Endothelial cell of umbilical vein (primary cell): ENCODE data around the gene TEKT1. TPM values are rescaled to one million over a fixed set of nuclear protein-coding genes. Genes with fewer than 3 reads are reported as not detected.

Experiments
- BruUV-seq: library from RNA; stranded (reverse); fragments of 400-500 nt; replicated peaks from 2 replicates; lab custom pipeline; 2021; lab: Mats Ljungman, UMichigan
- CTCF ChIA-PET: fragments of 300-600, 350-600 bp; sonication (Branson Sonifier 250); formaldehyde crosslinking; loops from one replicate; lab custom pipeline; 2021; ENCODE audit warnings: antibody characterized with exemption, inconsistent platforms; lab: Charles Lee
- POLR2A ChIA-PET: fragments of 300-600, 350-600 bp; sonication (Branson Sonifier 250); formaldehyde crosslinking; loops from one replicate; lab custom pipeline; 2021; ENCODE audit warnings: antibody characterized with exemption, inconsistent platforms; lab: Charles Lee
- DNase-seq: peaks from one replicate; pipeline ENCODE4 v3.0.0-alpha.2; 2011; ENCODE audit warnings: low read depth, low spot score
- FAIRE-seq: peaks from 2 replicates; lab custom pipeline; 2011; peaks lifted over from hg19 to GRCh38; lab: Jason Lieb, UNC
- H2AFZ ChIP-seq: 2 replicates; pipeline ENCODE4 v1.6.0; 2012; ENCODE audit warnings: low read depth, low read length, control low read depth, inconsistent platforms
- H3K27ac ChIP-seq: 2 replicates; pipeline ENCODE4 v1.5.1; 2011; ENCODE audit warnings: low read depth, mild to moderate bottlenecking, control low read depth, low read length, moderate library complexity; ENCODE audit not compliant: insufficient read depth
- H3K27me3 ChIP-seq, 2 experiments: 2 replicates each; pipeline versions ENCODE4 v1.6.0 to v1.6.1; 2011; ENCODE audit warnings: low read length in 2 of 2, mixed read lengths in 1 of 2; ENCODE audit not compliant: control insufficient read depth in 2 of 2, insufficient read depth in 2 of 2
- H3K36me3 ChIP-seq, 2 experiments: 2 replicates in 1 of 2; 3 replicates in 1 of 2; pipeline ENCODE4 v1.5.1; 2011; ENCODE audit warnings: low read length in 2 of 2, mild to moderate bottlenecking in 1 of 2, moderate library complexity in 1 of 2; ENCODE audit not compliant: control insufficient read depth in 2 of 2, insufficient read depth in 2 of 2; ENCODE audit errors: extremely low read depth in 1 of 2
- H3K4me1 ChIP-seq: 3 replicates; pipeline ENCODE4 v1.5.1; 2011; ENCODE audit warnings: mild to moderate bottlenecking, low read length; ENCODE audit not compliant: control insufficient read depth, insufficient read depth; ENCODE audit errors: extremely low read depth
- H3K4me2 ChIP-seq: 2 replicates; pipeline ENCODE4 v1.6.1; 2011; ENCODE audit warnings: low read length, control low read depth, mixed read lengths; ENCODE audit not compliant: insufficient read depth
- H3K4me3 ChIP-seq, 3 experiments: fragments of 200-600 bp in 1 of 3; sonication (generic), shearing (Covaris generic) in 1 of 3; replicated peaks in 1 of 3; 2 replicates each; pipeline ENCODE4 v1.5.1; 2011 to 2016; ENCODE audit warnings: control low read depth in 3 of 3, low read length in 3 of 3, mild to moderate bottlenecking in 2 of 3, inconsistent platforms in 1 of 3, low read depth in 1 of 3, moderate library complexity in 1 of 3; ENCODE audit not compliant: insufficient read depth in 1 of 3
- H3K79me2 ChIP-seq: 2 replicates; pipeline ENCODE4 v1.6.0; 2012; ENCODE audit warnings: low read length, inconsistent platforms; ENCODE audit not compliant: control insufficient read depth, insufficient read depth
- H3K9ac ChIP-seq: replicated peaks from 2 replicates; pipeline ENCODE3; 2011; ENCODE audit warnings: low read length, control low read depth; ENCODE audit not compliant: insufficient read depth; ENCODE audit errors: extremely low read depth
- H3K9me1 ChIP-seq: replicated peaks from 3 replicates; pipeline ENCODE4 v1.6.0; 2011; ENCODE audit warnings: mild to moderate bottlenecking, low read length; ENCODE audit not compliant: control insufficient read depth, insufficient read depth; ENCODE audit errors: extremely low read depth
- H3K9me3 ChIP-seq: replicated peaks from 2 replicates; pipeline ENCODE4 v1.5.1; 2012; ENCODE audit warnings: low read length, inconsistent platforms; ENCODE audit not compliant: control insufficient read depth, insufficient read depth
- H4K20me1 ChIP-seq: replicated peaks from 2 replicates; pipeline ENCODE3; 2011; ENCODE audit warnings: mild to moderate bottlenecking, low read length; ENCODE audit not compliant: control insufficient read depth, insufficient read depth; ENCODE audit errors: extremely low read depth
- CTCF ChIP-seq, 2 donors: IDR thresholded peaks; 1 replicate in 1 of 2; 2 replicates in 1 of 2; pipeline ENCODE4 v1.5.1; 2011; ENCODE audit warnings: low read length in 2 of 2, mild to moderate bottlenecking in 2 of 2, moderate library complexity in 2 of 2, control low read depth in 1 of 2, inconsistent platforms in 1 of 2, low read depth in 1 of 2; ENCODE audit not compliant: insufficient read depth in 1 of 2; ENCODE audit errors: extremely low read depth in 1 of 2
- EZH2 ChIP-seq: IDR thresholded peaks from 2 replicates; pipeline ENCODE4 v1.6.1; 2012; ENCODE audit warnings: borderline replicate concordance, low read depth, mild to moderate bottlenecking, moderate library complexity, low read length, inconsistent platforms; ENCODE audit not compliant: severe bottlenecking
- FOS ChIP-seq: IDR thresholded peaks from 2 replicates; pipeline ENCODE4 v1.6.1; 2011; ENCODE audit warnings: mild to moderate bottlenecking, low read length, moderate library complexity, borderline replicate concordance; ENCODE audit not compliant: insufficient read depth
- GATA2 ChIP-seq: IDR thresholded peaks from 2 replicates; pipeline ENCODE4 v1.7.0; 2011; ENCODE audit warnings: low read depth, mild to moderate bottlenecking, moderate library complexity, mixed read lengths, low read length; ENCODE audit not compliant: insufficient read length, insufficient read depth
- JUN ChIP-seq: IDR thresholded peaks from 2 replicates; pipeline ENCODE4 v1.6.1; 2011; ENCODE audit warnings: borderline replicate concordance, low read depth; ENCODE audit not compliant: insufficient read length, insufficient read depth
- MAX ChIP-seq: IDR thresholded peaks from 2 replicates; pipeline ENCODE4 v1.6.1; 2011; ENCODE audit not compliant: insufficient read depth, insufficient read length
- POLR2A ChIP-seq: IDR thresholded peaks from 2 replicates; pipeline ENCODE4 v1.6.1; 2012; ENCODE audit warnings: low read depth, mild to moderate bottlenecking, control low read depth, low read length
- POLR2AphosphoS5 ChIP-seq: IDR thresholded peaks from 2 replicates; pipeline ENCODE4 v1.6.1; 2012; ENCODE audit warnings: low read depth, mild to moderate bottlenecking, control low read depth, low read length, moderate library complexity; ENCODE audit not compliant: insufficient read depth
- dilution Hi-C: fragments of 300-500 bp; cut with MboI; formaldehyde crosslinking; loops from one replicate; pipeline ENCODE4 v1.15.0; 2019; ENCODE audit warnings: low sequenced_read_pairs; ENCODE audit not compliant: extremely low pct_ligation_motif_present
- intact Hi-C: fragments of 100-400 bp; cut with micrococcal nuclease; formaldehyde crosslinking; loops from one replicate; pipeline ENCODE4 v1.10.0; 2022
- polyA plus RNA-seq, 4 experiments: library from polyadenylated mRNA; depleted of rRNA in 3 of 4; stranded (reverse) in 3 of 4; unstranded in 1 of 4; fragments of >200 nt; gene quantifications; 2 replicates each; pipeline versions ENCODE4 v1.2.1 to v1.2.3, GENCODE V29; 2011 to 2012; ENCODE audit warnings: missing spikeins in 1 of 4
- total RNA-seq: library from RNA; stranded (reverse); gene quantifications from 2 replicates; pipeline ENCODE4 v1.2.3, GENCODE V29; 2021

Gene TEKT1
- total and polyA plus RNA-seq, 2 donors (not counting 3 experiments of a cell fraction or from before 2014, with no cell fraction given): not detected

- Histone ChIP-seq H3K9me1 (no peaks in the 10 kb centered on the region), H3K4me1 (no peaks in the 10 kb centered on the region), H3K4me3 (no peak overlapping the region), H3K27me3 (no peaks in the 10 kb centered on the region), H3K36me3 (peaks cover 0 to 8% of the 10 kb centered on the region in 2 experiments), H4K20me1 (no peaks in the 10 kb centered on the region), H3K4me2 (no peak overlapping the region), H2AFZ (no peak overlapping the region), H3K27ac (no peak overlapping the region), H3K9me3 (no peaks in the 10 kb centered on the region), H3K79me2 (no peaks in the 10 kb centered on the region), H3K9ac (no peak overlapping the region)
- no TSS peak for BruUV-seq
- CTCF ChIA-PET: interaction anchor here (0.7 kb wide), 1 partner anchor 143 kb away, joined by 3 read pairs; no protein-coding TSS in a partner anchor
- DNase-seq: no peak
- TF ChIP-seq POLR2A: no peak
- TF ChIP-seq GATA2: no peak
- intact Hi-C loops: no loop called here
- POLR2A ChIA-PET: no interaction called here
- FAIRE-seq: peak; percentile 21
- dilution Hi-C loops: no loop called here
These were observed 63.1 kb downstream of the TEKT1 start for GRCh38 chr17:6768447-6768846.

- Histone ChIP-seq H3K4me3 (no peak overlapping the region), H3K27ac (no peak overlapping the region), H3K36me3 (peaks cover 0 to 9% of the 10 kb centered on the region in 2 experiments), H2AFZ (no peak overlapping the region), H3K27me3 (no peaks in the 10 kb centered on the region), H3K4me2 (no peak overlapping the region), H3K9ac (no peak overlapping the region), H3K79me2 (no peaks in the 10 kb centered on the region), H3K4me1 (no peaks in the 10 kb centered on the region), H4K20me1 (no peaks in the 10 kb centered on the region), H3K9me3 (no peaks in the 10 kb centered on the region), H3K9me1 (no peaks in the 10 kb centered on the region)
- TF ChIP-seq CTCF (IDR thresholded peaks at IDR 0.05; ENCODE audit: extremely low read depth in 1 of 2, insufficient read depth in 1 of 2, low read depth in 1 of 2, low read length in 2 of 2): no peak
- TF ChIP-seq POLR2AphosphoS5: no peak
- no peak for TF ChIP-seq JUN
- TF ChIP-seq MAX: no peak
- no peak for TF ChIP-seq EZH2
- TF ChIP-seq POLR2A: no peak
- no peak for TF ChIP-seq GATA2
- TF ChIP-seq FOS: no peak
- DNase-seq (no peak), FAIRE-seq (no peak)
- ChIA-PET CTCF (no interaction called here), POLR2A (no interaction called here)
- BruUV-seq: no TSS peak
- dilution Hi-C loops: no loop called here
- intact Hi-C loops: no loop called here
These were observed 69.8 kb downstream of the TEKT1 start for GRCh38 chr17:6761779-6762178.
